Activated CD4-positive, alpha-beta T cell treated with anti-CD3 and anti-CD28 coated beads, Interleukin-2, amount 10 ng/mL, durations not matched to agents 24 days and 14 days (primary cell): Measurements from ENCODE around the gene ACAD9. TPM values are rescaled to one million over a fixed set of nuclear protein-coding genes. Genes with fewer than 3 reads are reported as not detected.
"Not testable (repeated sequence)": the region's sequence is repeated elsewhere in the genome, so short reads cannot be mapped to it uniquely, and the experiment has no call there.

Experiments used
- DNase-seq: peaks from one replicate; pipeline ENCODE4 v3.0.0; 2022
- H3K27ac Mint-ChIP-seq: one replicate; pipeline ENCODE4 v1.8.0; 2022; ENCODE audit warnings: mild to moderate bottlenecking, mixed read lengths
- H3K27me3 Mint-ChIP-seq: one replicate; pipeline ENCODE4 v1.8.0; 2022; ENCODE audit warnings: mixed read lengths
- H3K36me3 Mint-ChIP-seq: one replicate; pipeline ENCODE4 v1.8.0; 2022; ENCODE audit warnings: low read depth, mild to moderate bottlenecking, mixed read lengths
- H3K4me1 Mint-ChIP-seq: one replicate; pipeline ENCODE4 v1.8.0; 2021; ENCODE audit warnings: mixed read lengths
- H3K4me3 Mint-ChIP-seq: one replicate; pipeline ENCODE4 v1.8.0; 2022; ENCODE audit warnings: mild to moderate bottlenecking, moderate library complexity, mixed read lengths
- H3K9me3 Mint-ChIP-seq: one replicate; pipeline ENCODE4 v1.8.0; 2021; ENCODE audit warnings: mixed read lengths
- intact Hi-C: fragments of 100-400 bp; cut with micrococcal nuclease; formaldehyde crosslinking; loops from one replicate; pipeline ENCODE4 v1.15.1; 2023
- total RNA-seq: library from RNA; stranded (reverse); gene quantifications from 2 replicates; pipeline ENCODE4 v1.2.3, GENCODE V29; 2022

The ACAD9 gene
- total RNA-seq, 1 donor from 2014 or later, result 69.2 TPM

DNA sequence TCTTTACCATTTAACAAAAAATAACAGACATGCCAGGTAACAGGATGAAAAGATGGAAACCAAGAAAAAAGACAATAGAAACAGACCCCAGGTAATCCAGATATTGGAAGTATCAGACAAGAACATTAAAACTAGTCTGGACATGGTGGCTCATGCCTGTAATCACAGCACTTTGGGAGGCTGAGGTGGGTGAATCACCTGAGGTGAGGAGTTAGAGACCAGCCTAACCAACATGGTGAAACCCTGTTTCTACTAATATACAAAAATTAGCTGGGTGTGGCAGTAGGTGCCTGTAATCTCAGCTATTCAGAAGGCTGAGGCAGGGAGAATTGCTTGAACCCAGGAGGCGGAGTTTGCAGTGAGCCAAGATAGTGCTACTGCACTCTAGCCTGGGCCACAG is 40.6 kb downstream of the ACAD9 start:
- no peak for DNase-seq
- Mint-ChIP-seq H3K4me3 (no peak overlapping the region), H3K9me3 (peaks cover 9% of the 10 kb centered on the region), H3K27ac (no peak overlapping the region), H3K36me3 (peaks cover 80% of the 10 kb centered on the region), H3K27me3 (no peaks in the 10 kb centered on the region), H3K4me1 (peaks cover 25% of the 10 kb centered on the region)
- intact Hi-C loops, result no loop called here

- peaks cover 25% of the 10 kb centered on the region for H3K4me1 Mint-ChIP-seq
- no peaks in the 10 kb centered on the region for H3K27me3 Mint-ChIP-seq
- intact Hi-C loops, result loop anchor here (2.0 kb wide), 2 partner anchors 44 to 242 kb away; partner anchors contain the start of gene ACAD9
- peak; percentile 85 for DNase-seq
- H3K27ac Mint-ChIP-seq, result peak overlapping the region; percentile 79
- H3K4me3 Mint-ChIP-seq, result peak overlapping the region; percentile 74
- H3K36me3 Mint-ChIP-seq, result peaks cover 61% of the 10 kb centered on the region
- peaks cover 17% of the 10 kb centered on the region for H3K9me3 Mint-ChIP-seq
These were observed 43.5 kb downstream of the ACAD9 start for GRCh38 chr3:128922804-128923459.

GRCh38 chr3:128923576-128923975 is 44.2 kb downstream of the ACAD9 start:
- H3K9me3 Mint-ChIP-seq, result peaks cover 20% of the 10 kb centered on the region
- peaks cover 25% of the 10 kb centered on the region for H3K4me1 Mint-ChIP-seq
- intact Hi-C loops, result loop anchor here (2.0 kb wide), 2 partner anchors 45 to 243 kb away; partner anchors contain the start of gene ACAD9
- H3K27ac Mint-ChIP-seq, result peak overlapping the region; percentile 79
- DNase-seq, result peak; percentile 62
- peak overlapping the region; percentile 74 for H3K4me3 Mint-ChIP-seq
- H3K36me3 Mint-ChIP-seq, result peaks cover 56% of the 10 kb centered on the region
- no peaks in the 10 kb centered on the region for H3K27me3 Mint-ChIP-seq

DNA sequence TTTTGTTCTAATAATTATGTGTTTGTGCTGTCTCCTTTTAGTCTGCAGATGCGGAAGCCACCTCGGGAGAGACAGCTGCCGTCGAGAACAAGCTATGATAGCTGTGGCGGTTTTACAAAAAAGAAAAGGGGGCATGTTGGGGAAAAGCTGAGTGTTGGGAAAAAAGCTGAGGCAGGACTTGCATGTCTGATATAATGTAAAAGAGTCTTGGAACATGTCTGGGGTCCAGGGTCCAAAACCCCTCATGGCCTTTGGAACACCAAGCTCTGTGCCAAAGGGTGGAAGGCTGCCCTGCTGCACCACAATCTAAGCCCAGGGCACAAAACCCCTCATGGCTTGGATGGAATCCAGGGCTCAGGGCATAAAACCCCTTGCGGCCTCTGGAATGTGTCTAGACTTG is 44.6 kb downstream of the ACAD9 start:
- Mint-ChIP-seq H3K4me1 (peaks cover 25% of the 10 kb centered on the region), H3K9me3 (peaks cover 20% of the 10 kb centered on the region), H3K36me3 (peaks cover 52% of the 10 kb centered on the region), H3K4me3 (peak overlapping the region; percentile 74)
- not testable (repeated sequence) for DNase-seq, H3K27ac Mint-ChIP-seq, H3K27me3 Mint-ChIP-seq
- intact Hi-C loops, result loop anchor here (2.0 kb wide), 2 partner anchors 45 to 243 kb away; partner anchors contain the start of gene ACAD9

GRCh38 chr3:128929364-128929763 is 49.9 kb downstream of the ACAD9 start:
- Mint-ChIP-seq H3K9me3 (peaks cover 15% of the 10 kb centered on the region), H3K27me3 (peaks cover 4% of the 10 kb centered on the region), H3K27ac (no peak overlapping the region), H3K4me1 (peaks cover 3% of the 10 kb centered on the region), H3K36me3 (peaks cover 14% of the 10 kb centered on the region), H3K4me3 (no peak overlapping the region)
- DNase-seq, result no peak
- intact Hi-C loops, result no loop called here

- H3K27ac Mint-ChIP-seq, result no peak overlapping the region
- intact Hi-C loops, result no loop called here
- peaks cover 4% of the 10 kb centered on the region for H3K27me3 Mint-ChIP-seq
- H3K9me3 Mint-ChIP-seq, result peaks cover 8% of the 10 kb centered on the region
- H3K36me3 Mint-ChIP-seq, result peaks cover 5% of the 10 kb centered on the region
- H3K4me3 Mint-ChIP-seq, result no peak overlapping the region
- H3K4me1 Mint-ChIP-seq, result no peaks in the 10 kb centered on the region
- no peak for DNase-seq
These were observed 51.6 kb downstream of the ACAD9 start for GRCh38 chr3:128931046-128931445.

DNA sequence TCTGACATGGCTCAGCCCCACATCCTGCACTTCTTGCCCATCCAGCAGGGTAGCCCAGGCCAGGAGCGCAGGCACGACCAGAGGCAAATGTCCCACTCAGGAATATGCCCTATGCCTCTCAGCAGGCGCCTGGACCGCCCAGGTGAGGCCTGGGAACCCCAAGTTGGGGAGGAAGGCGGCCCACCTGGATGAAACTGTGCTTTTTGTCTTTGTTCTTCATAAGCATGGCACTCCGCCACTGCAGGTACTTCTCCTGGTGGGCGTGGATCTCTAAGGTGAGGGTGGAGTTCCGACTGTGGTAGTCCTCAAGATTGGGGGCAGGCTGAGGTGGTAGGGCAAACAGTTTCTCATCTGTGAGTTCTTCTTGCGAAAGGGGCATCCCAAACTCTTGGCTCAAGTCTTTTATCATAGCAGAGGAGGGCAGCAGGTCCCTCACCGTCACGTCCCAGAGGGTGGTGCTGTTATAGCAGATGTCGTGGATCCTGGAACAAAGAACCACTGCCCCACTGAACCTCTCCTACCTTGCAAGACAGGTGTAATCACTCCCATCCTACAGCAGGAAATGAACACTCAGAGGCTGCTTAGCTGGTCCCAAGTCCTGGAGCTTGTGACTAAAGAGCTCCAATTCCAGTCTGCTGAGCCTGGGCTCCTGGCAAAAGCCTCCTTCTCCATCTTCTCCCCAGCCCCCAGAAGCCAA is 53.2 kb downstream of the ACAD9 start:
- Mint-ChIP-seq H3K4me1 (no peaks in the 10 kb centered on the region), H3K9me3 (peaks cover 3% of the 10 kb centered on the region), H3K4me3 (no peak overlapping the region), H3K27ac (no peak overlapping the region), H3K36me3 (no peaks in the 10 kb centered on the region), H3K27me3 (peaks cover 4% of the 10 kb centered on the region)
- no peak for DNase-seq
- intact Hi-C loops, result no loop called here

GRCh38 chr3:128933213-128933921 is 53.9 kb downstream of the ACAD9 start:
- no peak overlapping the region for H3K4me3 Mint-ChIP-seq
- H3K36me3 Mint-ChIP-seq, result no peaks in the 10 kb centered on the region
- DNase-seq, result no peak
- H3K27me3 Mint-ChIP-seq, result peaks cover 4% of the 10 kb centered on the region
- H3K4me1 Mint-ChIP-seq, result no peaks in the 10 kb centered on the region
- intact Hi-C loops, result no loop called here
- no peak overlapping the region for H3K27ac Mint-ChIP-seq
- peaks cover 1% of the 10 kb centered on the region for H3K9me3 Mint-ChIP-seq

DNA sequence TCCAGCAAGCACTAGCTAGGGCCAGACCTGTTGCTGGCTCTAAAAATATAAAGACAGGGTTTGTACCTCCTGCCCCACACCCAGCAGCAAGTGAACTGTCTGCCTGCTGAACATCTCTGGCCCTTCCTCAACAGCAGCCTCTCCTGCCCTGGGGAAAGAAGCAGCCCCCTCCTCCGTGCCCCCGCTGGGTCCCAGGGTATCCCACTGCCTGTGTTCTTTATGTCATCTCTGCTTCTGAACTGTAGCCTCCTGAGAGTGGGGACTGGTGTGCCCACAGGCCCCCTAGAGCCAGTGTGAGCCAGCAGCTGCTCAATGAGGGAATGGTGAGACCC is 54.5 kb downstream of the ACAD9 start:
- H3K27ac Mint-ChIP-seq, result no peak overlapping the region
- no peaks in the 10 kb centered on the region for H3K36me3 Mint-ChIP-seq
- no peaks in the 10 kb centered on the region for H3K4me1 Mint-ChIP-seq
- H3K27me3 Mint-ChIP-seq, result peaks cover 4% of the 10 kb centered on the region
- intact Hi-C loops, result no loop called here
- H3K4me3 Mint-ChIP-seq, result no peak overlapping the region
- no peaks in the 10 kb centered on the region for H3K9me3 Mint-ChIP-seq
- DNase-seq, result no peak

DNA sequence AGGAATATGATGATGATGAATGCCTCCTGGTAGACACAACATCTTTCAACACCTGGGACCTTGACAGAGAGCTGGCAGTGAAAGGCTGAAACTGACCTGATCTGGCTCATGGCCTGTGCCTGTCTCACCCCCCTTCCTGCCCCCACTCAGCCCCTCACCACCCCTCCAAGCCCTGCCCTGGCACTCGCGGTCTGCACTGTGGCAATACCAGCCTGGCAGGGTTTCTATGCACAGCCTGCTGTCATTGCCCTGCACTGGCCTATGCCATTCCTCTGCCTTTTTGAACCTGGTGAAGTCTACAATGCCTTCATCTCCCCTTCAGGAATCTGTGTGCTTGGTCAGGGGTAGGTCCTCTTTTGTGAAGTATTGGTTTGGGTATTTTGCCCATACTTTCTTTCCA is 56.5 kb downstream of the ACAD9 start:
- intact Hi-C loops, result no loop called here
- Mint-ChIP-seq H3K27ac (no peak overlapping the region), H3K4me3 (no peak overlapping the region), H3K4me1 (no peaks in the 10 kb centered on the region), H3K9me3 (no peaks in the 10 kb centered on the region), H3K36me3 (no peaks in the 10 kb centered on the region), H3K27me3 (peaks cover 9% of the 10 kb centered on the region)
- DNase-seq, result no peak

DNA sequence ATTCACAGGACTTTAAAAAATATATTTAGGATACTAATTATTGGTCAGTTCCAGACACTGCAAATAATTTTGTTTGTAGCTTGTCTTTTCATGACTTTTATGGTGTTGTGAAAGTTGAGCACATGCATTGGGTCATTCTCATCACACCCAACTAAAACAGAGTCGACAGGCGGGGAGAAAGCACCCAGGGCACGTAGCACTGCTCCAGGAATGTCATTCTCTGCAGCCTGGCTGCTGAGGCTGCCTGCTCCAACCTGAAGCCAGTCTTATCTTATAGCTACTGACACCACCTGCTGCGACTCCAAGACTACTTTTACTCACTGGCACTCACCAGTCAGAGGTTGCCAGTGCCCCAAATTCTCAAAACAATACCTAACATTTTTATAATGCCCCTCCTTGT is 56.9 kb downstream of the ACAD9 start:
- Mint-ChIP-seq H3K27ac (no peak overlapping the region), H3K4me3 (no peak overlapping the region), H3K9me3 (no peaks in the 10 kb centered on the region), H3K36me3 (no peaks in the 10 kb centered on the region), H3K27me3 (peaks cover 9% of the 10 kb centered on the region), H3K4me1 (no peaks in the 10 kb centered on the region)
- intact Hi-C loops, result no loop called here
- no peak for DNase-seq

DNA sequence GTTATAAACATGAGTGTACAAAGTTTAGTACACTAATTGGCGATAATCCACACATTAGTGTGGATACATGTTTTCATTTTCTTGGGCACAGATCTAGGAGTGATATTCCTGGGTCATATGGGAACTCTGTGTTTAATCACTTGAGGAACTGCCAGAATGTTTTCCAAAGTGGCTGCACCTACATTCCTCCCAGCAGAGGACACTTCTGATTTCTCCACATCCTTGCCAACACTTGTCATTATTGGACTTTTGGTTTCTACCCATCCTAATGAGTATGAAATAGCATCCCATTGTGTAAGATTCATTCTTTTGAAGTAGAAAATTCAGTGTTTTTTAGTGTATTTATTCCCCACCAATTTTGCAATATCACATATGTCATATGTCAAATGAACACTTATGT is 60.8 kb downstream of the ACAD9 start:
- no peaks in the 10 kb centered on the region for H3K4me1 Mint-ChIP-seq
- H3K27me3 Mint-ChIP-seq, result peaks cover 11% of the 10 kb centered on the region
- no peaks in the 10 kb centered on the region for H3K36me3 Mint-ChIP-seq
- H3K4me3 Mint-ChIP-seq, result no peak overlapping the region
- no peak overlapping the region for H3K27ac Mint-ChIP-seq
- no peak for DNase-seq
- intact Hi-C loops, result no loop called here
- H3K9me3 Mint-ChIP-seq, result no peaks in the 10 kb centered on the region

GRCh38 chr3:128942161-128942952 is 62.9 kb downstream of the ACAD9 start:
- Mint-ChIP-seq H3K36me3 (no peaks in the 10 kb centered on the region), H3K4me3 (no peak overlapping the region), H3K27me3 (peaks cover 11% of the 10 kb centered on the region), H3K27ac (no peak overlapping the region), H3K4me1 (no peaks in the 10 kb centered on the region), H3K9me3 (no peaks in the 10 kb centered on the region)
- no peak for DNase-seq
- intact Hi-C loops, result no loop called here
